NK-92 (cell line): Measurements from ENCODE around the gene HERC2.

Experiments
- DNase-seq: peaks from one replicate; lab custom pipeline; 2025; ENCODE audit not compliant: unreplicated experiment; lab: John Stamatoyannopoulos, UW

The HERC2 gene

DNA sequence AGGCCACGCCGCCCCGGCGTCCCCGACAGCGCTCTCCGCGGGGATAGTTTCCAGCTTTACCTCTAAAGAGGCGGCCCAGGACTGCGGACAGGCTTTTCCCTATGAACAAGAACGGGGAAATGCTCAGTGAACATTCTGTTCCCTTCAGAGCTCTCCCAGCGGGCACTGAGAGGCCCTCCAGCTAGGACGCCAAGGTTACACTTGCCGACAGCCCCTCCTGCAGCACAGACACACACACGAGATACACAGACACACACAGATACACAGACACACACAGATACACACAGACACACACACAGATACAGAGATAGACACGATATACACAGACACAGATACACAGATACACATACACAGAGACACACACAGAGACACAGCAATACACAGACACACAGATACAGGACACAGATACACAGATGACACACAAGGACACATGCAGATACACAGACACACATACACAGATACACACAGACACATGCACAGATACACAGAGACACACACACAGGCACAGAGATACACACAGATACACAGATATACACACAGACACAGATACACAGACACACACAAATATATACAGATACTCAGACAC, 222.3 kb downstream of the HERC2 start:
- DNase-seq, result no peak

DNA sequence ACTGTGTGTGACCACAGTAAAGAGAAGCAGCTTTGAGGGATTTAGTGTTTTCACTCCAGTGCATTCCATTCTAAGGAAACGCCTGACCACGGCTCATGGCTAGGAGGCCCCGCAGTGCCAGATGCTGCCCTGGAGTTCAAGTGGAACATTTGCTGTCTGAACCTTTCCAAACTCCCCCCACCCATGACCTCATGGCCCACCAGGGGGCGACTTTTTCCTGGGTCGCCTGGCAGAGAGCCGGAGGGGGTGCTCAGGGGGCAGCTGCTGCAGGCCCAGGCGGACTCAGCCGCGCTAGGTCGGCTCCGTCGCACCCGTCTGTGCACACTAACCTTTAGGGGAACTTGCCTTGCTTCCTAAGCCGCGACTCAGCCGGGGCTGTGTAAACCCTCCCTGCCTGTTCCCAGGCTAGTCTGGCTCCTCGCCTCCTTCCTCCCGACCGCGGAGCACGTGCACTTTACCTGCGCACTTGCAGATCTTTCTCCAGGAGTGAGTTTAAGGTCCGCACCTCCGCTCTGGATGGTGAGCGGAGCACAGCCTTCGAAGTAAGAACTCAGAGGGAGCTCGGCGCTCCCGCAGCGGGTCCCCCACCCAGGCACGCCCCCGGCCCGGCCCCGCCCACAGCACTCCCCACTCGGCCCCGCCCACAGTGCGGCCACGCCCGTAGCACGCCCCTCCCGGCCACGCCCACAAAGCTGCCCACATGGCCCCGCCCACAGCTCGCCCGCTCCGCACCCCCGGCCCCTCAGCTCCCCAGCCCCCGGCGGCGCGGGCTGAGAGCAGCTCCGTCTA, 223.0 kb downstream of the HERC2 start, which contains the start of gene OCA2:
TSS of gene OCA2 (minus strand) at position 550 of the 789 bp plus-strand sequence. CDS start 17,441 bp downstream, outside the sequence.
- DNase-seq, result no peak

DNA sequence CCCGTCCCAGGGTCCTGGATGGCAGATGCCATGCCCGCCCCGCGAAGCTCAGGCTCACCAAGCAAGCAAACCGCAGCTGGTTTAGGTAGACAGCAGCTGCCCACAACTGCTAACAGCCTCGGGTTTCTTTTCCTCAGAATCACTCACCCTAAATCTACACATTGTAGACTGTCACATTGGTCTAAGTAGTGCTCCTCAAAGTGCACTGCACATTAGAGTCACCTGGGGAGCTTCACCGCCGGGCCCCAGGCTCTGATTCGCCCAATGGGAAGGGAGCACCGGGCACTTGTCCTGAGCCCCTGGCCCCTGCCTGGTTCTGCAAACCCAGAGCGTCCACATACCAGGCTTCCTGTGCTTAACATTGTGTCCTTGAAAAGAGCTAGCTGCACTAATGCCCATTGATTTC, 223.6 kb downstream of the HERC2 start:
- DNase-seq, result no peak

DNA sequence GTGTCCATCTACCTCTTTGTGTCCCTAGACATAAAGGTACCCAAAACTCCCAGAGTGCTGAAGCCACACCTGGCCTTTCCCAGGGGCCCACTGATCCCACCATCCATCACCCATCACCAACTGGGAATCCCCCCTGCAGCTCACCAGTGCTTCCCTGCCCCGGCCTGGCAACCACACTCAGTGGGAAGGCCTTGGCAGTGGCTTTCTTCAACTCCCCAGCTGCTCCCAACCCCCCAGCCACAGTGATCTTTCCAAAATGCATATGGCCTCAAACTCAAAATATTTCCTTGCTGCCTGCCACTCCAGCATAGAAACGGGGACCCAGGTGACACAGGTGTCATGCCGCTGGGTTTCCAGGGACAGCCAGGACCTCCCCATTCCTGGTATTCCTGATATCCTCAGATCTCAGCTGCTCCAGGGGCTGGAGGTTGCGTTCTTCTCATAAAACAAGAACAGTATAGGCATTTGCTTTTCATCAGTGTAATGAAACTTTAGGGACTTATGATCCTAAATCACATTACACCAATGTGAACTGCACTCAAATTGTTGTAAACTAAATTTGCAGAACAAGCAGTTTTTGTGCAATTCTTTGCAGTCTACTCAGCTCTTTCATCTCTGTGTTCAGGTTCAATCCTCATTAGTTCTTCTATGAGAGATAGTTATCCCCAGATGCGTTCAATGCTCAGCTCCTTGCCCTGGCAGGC, 224.2 kb downstream of the HERC2 start:
- DNase-seq, result no peak

DNA sequence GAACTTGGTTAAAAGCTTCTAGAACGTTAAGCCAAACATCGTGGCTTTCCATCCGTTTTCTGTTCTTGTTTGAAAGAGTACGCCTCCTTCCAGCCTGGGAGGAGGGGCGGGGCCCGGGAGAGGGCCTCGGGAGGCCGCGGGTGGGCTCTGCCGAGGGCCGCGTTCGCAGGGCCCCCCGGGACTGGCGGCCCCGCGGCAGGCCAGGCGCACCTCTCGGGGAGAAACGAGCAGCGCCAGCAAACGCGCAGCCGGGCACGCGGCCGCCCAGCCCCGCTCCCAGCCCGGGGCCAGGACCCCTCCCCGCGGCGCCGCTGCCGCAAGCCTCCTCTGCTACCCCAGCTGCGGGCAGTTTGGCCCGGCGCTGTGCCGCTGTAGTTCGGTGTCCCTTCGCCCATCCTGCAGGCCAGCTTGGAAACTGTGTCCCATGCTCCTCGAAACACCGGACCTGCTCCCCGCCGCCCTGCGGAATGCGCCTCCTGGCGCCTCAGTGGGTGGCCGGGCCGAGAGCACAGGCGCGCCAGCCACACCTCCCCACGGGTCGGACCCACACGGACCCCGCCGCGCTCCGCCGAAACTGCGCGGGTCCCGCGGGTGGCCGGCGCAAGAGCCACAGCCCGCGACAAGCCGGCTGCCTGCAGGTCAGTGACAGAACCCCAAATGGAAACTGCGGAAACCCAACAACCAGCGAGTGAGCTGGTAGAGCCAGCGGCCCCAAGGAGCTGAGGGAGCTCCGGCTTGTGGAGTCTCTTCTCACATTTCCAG, 225.1 kb downstream of the HERC2 start:
- DNase-seq, result no peak

DNA sequence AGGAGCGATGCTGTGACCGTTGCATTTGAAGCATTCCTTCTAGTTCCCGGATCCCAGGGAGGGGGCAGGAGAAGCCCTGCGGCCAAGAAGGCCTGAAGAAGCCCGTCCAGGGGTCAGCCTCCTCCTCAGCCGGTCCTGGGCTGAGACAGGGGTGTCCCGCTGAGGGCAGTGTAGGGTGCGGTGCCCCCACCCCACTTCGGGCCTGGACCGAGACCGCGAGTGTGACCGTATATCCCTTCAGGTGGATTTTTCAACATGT, 225.6 kb downstream of the HERC2 start:
- no peak for DNase-seq

DNA sequence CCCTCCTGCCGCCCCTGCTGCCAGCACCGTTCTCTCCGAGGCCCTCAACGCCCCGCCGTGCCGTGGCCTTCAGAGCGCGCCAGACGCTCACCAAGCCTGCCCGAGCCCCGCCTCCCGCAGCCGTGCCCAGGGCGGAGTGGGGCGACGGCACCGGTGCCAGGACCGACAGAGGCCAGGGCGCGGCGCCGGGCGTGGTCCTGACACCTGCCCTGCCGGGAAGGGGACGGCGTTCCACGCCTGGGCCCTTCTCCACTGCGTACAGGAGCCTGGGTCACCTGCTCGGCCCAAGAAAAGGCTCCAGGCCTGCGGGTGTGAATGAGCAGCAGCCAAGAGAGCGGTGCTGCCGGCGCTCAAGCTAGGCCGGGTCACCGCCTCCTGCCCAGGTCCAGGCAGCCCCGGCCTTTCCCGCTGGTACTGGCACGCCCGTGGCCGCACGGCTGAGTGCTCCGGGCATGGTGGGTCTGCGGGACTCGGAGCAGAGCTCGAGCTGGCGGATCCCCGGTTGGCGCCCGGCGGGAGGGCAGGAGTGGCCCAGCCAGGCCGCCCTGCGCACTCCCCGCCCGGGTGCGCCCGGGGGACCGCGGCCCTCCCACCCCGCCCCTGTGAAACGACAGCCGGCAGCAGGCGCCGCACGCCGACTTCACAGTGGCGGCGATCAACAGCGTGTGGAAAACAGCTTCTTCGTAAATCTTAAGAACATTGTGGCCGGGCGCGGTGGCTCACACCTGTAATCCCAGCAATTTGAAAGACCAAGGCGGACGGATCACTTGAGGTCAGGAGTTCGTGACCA, 227.1 kb downstream of the HERC2 start:
- no peak for DNase-seq

DNA sequence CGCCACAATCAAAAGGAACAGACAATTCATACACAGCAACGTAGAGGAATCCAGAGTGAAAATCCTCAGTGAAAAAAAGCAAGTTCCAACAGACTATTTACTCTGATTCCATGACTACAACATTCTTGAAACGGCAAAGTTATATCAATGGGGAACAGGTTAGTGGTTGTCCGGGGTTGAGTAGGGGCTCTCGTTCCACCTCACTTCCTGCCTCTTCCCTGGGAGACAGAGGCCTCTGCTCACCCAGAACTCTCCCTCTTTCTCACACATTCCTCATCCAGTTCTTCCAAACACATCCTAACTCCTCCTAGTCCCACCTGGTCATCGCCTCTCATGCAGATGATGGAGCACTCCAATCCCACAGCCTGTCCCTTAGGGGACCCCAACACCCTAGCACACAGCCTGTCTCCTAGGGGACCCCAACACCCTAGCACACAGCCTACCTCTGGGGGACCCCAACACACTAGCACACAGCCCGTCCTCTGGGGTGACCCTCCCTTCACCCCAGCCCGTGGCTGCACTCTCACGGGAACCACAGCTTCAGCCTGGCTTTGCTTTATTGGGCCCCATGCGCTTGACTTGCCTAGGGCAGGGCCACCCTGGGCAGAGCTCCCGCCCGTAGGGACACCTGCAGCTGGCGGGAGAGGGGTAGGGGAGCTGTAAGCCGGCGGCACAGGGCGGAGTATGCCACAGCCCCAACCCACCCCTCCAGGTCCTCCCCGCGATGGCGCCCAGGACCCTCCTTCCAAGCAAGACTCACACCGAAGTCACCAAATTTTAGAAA, 228.0 kb downstream of the HERC2 start:
- DNase-seq, result no peak

DNA sequence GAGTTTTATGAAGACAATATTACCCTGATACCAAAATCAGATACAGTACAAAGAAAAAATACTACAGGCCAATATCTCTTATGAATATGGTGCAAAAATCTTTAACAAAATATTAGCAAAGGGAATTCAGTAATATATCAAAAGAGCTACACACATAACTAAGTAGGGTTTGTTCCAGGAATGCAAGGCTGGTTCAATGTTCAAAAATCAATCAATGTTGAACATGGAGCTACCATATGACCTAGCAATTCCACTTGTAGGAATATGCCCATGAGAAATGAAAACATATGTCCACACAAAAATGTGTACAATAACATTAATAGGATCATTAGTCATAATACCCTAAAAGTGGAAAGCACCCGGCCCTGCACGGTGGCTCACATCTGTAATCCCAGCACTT, 230.7 kb downstream of the HERC2 start:
- DNase-seq, result no peak

DNA sequence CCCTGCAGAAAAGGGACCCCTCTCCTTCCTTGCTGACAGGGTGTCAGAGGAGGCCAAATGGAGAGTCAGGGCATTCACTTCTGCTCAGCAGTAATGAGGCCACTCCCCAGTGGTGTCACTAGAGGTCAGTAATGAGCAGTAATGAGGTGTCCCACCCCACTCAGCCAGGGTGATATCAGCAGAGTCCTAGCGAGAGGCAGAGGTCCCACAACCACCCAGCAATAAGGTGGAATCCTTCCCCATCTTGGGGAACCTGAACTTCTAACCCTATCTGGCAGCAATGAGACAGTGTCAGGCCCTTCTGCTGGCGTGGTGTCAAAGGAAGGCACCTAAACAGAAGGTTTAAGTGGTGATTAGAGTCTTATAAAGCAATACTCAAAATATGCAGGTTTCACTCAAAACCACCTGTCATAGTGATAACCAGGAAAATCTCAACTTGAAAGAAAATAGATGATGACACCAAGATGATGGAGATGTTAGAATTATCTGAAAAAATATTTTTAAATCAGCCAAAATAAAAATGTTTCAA, 235.7 kb downstream of the HERC2 start:
- no peak for DNase-seq

DNA sequence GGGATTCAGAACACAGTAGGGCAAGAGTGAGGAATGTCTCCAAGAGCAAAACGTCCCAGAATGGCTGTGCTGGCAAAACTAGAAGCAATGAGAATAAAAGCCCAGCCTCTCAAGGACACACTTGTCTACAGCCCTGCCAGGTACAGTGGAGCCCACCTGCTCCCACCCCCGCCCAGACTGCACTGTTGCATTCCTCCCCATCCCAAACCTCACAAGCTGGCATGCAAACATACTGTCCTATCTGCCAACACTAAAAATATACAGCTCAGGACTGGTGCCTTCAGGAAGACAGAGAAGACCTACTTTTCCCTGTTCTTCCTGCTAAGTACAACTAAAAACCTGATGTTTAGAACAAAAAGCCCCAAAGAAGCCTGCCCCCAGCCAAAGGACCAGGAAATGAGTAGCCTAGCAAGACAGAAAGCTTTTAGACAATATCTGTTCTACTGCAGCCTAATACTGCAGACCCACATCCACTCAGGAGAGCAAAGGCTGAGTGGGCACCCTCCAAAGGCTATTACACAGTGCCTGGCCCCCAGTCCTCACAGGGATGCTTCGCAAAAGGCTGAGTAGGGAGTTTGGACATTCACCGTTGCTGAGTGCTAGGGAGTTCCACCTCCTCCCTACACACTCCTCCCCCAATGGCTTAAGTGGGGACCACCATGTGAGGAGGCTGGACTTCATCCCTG, 236.3 kb downstream of the HERC2 start:
- DNase-seq, result no peak

DNA sequence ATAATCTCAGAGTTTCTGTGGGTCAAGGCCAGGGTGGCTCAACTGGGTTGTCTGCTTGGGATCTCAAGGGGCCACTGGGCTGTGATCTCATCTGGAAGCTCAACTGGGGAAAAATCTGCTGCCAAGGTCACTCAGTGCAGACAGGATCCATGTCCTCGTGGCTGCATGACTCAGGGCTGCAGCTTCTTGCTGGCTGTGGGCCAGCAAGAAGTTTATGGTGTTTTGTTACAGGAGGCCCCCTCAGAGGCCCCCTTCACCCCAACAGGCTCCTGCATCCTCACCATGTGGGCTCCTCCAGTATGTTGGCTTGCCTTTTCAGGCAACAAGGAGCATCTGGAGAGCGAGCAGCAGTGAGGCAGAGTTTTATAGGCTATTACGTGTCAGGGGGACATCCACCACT, 237.4 kb downstream of the HERC2 start:
- no peak for DNase-seq

DNA sequence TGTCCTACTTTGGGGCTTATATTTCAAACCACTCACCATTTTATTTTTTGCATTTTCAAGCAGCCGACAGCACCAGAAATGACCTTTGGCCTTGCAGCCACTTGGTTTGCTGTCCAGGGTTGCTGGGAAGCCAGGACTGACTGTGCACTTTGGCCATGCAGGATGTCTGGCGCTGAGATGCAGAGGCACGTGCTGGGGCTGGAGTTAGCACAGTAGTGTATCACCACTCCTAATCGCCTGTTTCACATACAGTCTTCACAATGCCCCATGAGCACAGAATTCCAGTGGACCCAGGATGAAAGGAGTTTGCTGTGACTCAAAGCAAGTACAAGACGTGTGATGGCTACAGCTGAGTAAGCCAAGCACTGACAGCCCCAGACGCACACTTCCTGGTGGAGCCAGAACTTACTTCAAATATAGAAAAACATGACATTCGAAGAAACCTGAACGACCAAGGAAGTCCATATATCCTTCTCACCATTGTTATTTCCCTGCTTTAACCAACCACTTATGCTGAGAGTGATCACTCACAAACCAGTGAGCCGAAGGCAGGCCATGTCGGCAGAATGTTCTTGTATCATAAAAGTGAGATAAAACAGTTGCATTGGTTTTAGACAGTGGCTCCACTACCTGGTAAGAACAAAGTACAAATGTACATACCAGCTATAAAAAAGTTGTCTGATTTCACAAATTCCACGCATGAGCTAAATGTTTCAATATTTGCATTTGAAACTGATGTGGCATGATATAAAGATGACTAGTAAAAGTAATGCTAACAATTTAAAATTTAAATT, 238.9 kb downstream of the HERC2 start:
- no peak for DNase-seq

DNA sequence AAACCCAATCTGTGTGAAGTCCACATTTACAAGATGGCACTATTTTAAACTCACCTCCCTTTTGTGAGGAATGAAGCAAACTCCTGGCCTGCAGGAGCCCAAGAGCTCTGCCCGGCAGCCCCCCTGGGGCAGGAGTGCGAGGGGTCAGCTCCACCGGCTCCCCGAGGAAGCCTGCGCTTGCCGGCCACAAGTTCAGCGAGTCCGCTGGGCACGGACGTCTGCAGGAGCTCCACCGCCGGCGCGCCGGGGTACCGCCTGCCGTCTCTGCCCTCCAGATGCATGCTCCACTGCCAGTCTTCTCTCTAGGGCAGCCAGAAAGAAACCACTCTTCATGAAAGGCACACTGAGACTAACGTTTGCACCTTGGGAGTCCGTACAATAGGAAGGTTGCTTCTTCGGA, 240.4 kb downstream of the HERC2 start:
- no peak for DNase-seq

DNA sequence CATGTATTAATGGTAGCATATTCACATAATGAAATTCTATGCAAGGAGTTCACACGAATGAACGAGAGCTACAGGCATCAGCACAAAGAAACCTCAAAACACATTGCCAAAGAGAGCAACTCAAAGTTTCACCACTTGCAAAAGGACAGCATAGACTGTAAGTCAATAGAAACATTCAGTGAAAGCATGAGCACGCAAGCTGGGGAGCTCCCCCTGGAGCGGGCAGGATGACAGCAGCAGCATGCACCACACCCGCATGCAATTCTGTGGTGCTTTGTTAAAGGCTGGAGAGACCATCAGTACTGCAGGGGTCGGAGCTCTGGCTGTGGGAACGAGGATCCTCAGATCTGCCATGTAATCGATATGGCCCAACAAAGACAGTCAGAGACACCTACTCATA, 241.6 kb downstream of the HERC2 start:
- DNase-seq, result no peak

DNA sequence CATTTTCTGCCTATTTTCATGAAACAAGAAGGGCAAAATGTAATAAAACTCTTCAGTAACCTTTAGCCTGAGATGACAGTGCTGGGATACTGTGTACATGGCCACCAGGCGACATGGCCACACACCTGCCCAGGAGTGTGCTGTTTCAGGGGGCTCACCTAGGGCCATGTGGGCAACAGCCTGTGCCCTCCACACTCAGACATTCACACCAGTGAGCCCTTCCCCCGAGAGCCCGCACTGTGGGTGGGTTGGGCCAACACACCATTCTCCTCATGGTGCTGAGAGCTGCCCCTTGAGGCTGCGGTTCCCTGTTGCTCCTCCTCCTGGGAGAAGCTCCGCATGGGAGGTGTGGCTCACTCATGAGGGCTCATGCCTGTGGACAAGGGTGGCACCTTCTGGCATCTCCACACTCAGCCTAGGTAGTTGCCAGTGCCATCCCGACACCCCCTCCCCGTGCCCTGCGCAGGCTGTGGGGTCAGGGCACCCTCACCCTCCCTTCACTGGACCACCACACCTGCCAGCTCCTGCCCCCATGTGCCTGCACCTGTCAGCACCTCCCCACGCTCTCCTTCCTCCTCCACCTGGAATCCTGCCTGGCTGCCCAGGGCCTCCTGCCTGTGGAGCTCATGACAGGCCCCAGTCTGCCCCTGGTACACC, 242.5 kb downstream of the HERC2 start:
- no peak for DNase-seq

DNA sequence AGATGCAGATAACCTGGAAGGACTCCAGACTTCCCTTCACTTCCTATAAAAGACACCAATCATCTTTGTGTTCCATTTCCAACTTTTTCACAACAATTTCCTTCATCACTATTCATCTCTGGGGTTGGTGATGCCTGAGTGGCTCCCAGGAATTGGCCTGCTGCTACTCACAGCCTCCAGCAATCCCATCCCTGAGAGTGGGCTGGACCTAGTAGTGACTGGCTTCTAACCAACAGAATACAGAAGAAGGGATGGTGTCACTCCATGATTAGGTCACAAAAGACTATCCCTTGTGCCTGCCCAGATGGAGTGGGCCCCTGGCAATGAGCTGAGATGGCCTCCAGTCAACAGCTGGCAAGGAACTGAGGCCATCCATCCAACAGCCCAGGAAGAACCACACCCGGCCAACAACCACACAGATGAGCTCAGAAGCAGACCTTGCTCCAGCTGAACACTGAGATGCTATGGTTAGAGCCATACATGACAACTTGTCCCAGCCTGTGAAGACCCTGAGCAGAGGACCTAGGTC, 243.7 kb downstream of the HERC2 start:
- no peak for DNase-seq

DNA sequence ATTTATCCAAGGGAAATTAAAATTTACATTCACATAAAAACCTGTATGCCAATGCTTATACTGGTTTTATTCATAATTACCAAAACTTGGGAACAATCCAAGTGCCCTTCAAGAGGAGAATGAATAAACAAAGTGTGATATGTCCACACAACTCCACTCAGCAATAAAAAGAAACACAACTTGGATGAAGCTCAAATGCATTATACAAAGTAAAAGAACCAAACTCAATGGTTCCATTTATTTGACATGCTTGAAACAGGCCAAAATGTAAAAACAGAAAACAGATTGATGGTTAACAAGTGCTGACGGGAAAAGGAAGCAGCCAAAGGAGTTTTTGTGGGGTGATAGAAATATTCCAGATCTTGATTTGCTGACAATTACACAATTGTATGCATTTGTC, 246.4 kb downstream of the HERC2 start:
- DNase-seq, result no peak
